H4 (cell line): Measurements from ENCODE around the gene AFF1. TPM values are rescaled to one million over a fixed set of nuclear protein-coding genes. Genes with fewer than 3 reads are reported as not detected.
"Not testable (repeated sequence)": the region's sequence is repeated elsewhere in the genome, so short reads cannot be mapped to it uniquely, and the experiment has no call there.

Source experiments
- DNase-seq: peaks from one replicate; pipeline ENCODE4 v3.0.0-alpha.2; 2015; ENCODE audit warnings: low spot score
- total RNA-seq: library from RNA; depleted of rRNA; stranded (reverse); fragments of >200 nt; shearing (Covaris generic); gene quantifications from 2 replicates; pipeline ENCODE4 v1.2.3, GENCODE V29; 2014

Gene AFF1
- total RNA-seq, 1 experiment from 2014 or later, result 8.9 TPM

DNA sequence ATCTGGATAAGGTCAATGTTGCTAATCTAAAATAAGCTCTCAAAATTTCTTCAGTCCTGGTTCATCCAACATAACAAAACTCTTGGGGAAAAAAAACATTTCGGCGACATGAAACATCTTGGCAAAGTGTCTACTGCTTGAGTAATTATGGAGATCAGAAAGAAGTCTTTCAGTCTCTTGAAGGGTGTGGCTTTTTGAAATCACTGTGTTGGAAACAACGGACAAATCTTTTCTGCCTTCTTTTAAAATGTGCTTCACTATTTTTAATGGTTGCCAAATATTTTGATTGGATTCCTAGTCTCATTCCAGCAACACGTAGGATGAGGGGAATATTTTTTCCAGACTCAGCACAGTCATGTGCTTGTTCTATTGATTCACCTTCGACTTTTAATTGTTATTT is 147.0 kb downstream of the AFF1 start:
- no peak for DNase-seq

DNA sequence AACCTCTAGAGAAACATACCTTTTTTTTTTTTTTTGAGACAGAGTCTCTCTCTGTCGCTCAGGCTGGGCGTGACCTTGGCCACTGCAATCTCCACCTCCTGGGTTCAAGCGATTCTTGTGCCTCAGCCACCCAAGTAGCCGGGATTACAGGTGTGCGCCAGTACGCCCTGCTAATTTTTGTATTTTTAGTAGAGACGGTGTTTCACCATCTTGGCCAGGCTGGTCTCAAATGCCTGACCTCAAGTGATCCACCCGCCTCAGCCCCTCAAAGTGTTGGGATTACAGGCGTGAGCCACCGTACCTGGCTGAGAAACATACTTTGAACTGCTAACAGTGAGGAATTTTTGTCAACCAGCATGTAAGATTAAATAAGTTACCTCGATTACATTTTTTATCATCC is 150.9 kb downstream of the AFF1 start:
- DNase-seq, result not testable (repeated sequence)

DNA sequence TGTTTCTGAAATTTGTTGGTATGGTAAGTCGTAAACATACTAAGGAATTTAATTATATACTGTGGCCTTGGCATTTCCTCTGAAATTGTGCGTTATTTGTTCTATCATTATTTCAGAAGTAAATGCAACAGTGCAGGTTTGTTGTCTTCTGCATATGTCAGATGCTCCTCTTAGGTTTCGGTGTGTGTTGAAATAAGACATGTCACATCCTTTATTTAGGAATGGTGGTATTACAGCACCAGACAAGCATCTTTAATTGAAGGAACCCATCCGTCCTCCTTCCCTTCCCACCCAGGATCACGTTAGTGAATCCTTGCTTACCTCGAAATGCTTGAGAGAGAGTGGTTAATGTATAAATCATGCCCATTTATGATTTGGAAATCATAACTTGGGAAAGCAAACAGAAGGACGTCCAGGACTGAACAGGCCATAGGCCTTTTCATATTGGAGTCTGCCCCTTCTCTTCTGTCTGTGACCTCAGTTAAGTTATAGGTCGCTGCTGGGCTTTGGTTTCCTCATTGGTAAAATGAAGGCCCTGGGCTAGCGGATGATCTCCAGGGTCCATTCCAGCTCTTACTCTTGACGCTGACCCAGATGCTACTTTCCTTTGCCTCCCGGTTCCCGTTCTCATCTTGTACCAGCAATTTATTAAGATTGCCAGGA is 151.5 kb downstream of the AFF1 start:
- no peak for DNase-seq

DNA sequence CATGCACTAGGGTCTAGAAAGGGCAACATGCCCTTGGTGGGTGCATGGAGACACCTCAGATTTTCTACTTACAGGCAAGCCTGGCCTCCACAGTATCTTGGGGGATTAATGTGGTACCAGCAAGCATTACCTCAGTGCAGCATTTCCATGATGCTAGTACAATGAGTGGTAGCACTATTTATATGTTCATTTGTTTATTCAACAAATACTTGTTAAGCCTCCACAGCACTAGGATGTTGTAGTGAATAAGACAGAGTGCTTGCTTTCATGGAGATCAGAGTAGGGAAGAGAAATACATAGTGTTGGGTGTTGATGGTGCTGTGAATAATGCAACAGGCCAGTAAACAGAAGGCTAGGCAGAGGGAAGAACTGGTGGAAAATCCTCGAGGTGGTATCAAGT is 152.2 kb downstream of the AFF1 start:
- DNase-seq, result no peak

DNA sequence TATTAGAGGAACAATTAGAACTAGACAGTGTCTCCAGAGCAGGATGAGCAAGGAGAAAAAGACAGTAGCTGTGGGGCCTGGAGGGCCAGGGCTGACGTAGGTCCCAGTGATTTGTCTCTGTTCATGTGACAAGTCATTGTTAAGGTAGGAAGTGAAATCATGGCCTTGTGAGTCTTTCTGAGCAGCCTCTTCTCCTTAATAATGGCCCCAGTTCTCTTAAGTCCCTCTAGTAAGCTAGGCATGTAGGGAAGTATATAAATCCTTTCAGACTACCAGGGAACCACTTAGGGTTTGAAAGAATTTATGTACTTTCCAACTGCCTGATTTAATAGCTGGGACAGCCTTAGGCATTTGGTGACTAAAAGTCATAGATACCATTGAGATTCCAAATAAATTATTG is 152.6 kb downstream of the AFF1 start:
- DNase-seq, result no peak

DNA sequence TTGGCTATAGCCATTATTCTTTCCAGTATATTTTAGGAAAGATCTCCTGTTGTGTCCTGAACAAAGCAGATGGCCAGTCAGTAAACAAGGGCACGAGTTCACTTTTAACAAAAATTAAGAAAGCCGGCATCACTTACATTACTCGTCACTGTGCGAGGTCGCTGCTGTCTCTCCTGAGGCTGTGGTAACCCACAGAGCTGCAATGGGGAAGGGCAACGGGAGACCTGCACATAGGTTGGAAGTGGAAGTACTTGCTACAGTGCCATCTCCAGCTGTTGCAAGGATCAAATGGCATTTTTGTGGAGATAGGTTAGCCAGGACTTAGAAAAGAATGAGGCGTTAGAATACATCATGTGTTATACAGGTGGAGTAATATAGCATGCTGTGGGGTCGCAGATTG is 153.4 kb downstream of the AFF1 start:
- DNase-seq, result no peak

DNA sequence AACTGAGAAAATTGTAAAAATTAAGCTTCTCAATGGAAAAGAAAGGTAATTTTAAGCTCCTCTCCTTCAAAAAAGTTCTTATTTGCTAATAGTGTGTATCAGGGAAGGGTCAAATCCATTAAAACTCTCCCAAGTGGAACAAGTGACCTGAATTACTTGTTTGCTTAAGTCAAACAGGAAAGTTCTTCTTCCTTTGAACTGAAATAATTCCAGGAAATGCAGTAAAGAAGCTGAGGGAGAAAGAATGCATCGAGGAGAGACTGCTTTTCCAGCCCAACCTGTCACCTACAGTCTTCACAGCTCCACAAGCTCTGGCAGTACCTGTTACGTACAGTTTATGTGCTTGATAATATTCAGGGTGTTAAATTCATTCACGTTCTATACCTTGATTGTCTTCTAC is 154.6 kb downstream of the AFF1 start:
- DNase-seq, result no peak

DNA sequence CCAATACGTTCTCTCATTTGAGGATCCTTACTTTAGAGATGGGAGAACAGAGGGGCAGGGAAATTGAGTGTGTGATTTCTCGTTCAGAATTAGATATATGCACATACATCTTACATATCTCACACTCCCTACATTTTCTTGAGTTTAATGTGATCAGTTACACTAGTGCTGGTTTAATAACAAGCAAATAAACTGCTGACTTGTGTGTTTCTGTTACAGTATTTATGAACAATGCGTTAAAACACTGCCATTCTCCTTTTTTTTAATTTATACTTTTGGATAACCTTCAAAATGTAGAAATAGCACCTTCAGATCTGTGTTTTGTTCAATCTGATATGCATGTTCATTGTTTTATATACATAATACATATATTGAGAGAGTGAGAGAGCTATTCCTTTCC is 155.5 kb downstream of the AFF1 start:
- no peak for DNase-seq

DNA sequence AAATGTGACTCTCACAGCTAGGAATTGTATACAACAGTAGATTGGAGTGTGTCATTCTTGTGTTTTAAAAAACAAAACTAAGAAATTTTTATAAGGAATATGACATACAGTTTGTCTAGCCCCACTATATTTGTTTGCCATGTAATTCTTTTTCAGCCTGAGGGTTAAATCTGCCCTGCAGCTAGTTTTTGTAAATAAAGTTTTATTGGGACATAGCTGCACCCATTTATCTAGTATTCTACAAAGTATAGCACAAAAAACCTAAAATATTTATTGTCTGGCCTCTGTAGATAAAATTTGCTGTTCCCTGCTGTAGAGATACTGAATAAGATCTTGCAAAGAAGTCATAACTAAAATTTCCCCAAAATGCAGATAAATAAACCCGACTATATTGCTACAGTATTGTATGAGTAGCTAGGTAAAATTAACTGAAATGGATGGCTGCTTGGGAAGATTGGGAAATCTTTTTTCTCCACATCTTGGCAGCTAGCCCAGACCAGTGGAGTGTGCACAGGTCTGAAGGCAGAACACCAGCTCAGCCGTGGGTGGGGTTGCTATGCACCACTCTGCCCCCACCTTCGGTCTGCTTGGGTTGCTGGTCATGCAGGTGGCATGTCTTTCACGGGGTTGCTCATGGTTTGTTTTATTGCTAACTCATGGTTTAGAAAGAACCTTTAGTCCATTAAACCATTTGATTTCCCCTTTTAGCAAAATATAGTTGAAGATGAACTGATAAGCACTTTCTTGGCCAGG is 157.8 kb downstream of the AFF1 start:
- peak; percentile 81 for DNase-seq

DNA sequence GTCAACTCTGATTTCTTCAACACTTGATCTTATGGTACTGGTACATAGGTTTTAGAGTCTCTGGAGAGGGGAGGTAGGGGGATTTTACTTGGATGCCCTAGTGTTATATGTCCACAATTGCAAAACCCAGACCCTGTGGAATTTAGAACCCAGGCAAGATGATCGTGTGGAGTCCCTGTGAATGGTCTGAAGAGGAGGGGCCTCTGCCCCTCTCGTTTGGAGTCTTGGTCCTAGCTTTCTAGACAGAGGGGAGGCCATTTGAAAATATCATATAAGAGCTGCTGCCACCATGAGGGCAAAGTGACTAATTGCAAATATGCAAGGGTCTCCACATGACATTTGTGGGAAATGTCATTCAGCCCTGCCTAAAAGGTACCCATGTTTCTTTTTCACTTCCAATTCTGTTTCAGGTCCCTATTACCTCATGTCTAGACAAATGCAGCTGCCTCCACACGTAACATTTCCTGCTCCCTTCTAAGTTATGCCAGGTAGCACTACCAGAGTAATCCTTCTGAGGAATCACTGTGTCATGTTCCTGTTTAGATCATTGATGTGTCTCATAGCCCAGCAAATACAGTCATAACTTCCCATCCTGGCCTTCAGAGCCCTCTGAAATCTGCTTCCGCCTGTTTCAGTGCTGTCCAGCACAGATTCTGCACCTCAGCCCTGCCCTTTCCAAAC is 158.8 kb downstream of the AFF1 start:
- peak; percentile 54 for DNase-seq

DNA sequence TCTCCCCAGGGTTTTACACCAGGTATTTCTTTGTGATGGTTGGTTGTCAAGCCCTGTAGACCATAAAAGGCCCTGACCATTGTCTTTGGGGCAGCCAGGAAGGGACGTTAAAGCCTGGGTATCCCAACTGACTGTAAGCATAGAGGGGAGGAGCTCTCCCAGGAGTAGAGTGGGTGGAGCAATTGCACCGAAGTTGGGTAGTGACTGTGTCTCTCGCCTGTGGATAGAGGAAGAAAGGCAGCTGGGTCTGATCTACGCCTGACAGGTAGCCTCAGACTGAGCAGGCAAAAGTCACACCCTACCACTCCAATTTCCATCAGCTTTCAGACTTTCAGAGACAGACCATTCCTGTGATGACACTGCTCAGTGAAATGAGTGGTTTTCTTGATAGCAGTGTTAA is 162.3 kb downstream of the AFF1 start:
- no peak for DNase-seq

DNA sequence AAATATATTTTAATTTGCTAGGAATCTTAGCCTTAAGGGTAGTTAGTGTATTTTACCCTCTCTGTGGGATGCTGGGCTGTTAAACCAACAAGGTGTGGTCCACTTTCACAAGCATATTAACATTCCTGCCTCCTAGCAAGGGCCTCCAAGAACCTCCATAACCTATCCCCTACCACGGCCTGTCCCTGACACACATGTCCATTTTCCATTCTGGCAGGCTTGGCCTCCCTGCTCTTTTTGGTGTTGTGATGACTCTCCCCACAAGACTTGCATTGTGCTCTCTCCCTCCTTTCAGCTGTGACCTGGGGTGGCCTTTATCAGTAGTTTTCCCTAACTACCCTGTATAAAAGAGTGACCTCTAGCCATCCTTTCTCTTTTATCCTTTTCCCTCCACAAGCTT is 165.4 kb downstream of the AFF1 start:
- DNase-seq, result no peak

DNA sequence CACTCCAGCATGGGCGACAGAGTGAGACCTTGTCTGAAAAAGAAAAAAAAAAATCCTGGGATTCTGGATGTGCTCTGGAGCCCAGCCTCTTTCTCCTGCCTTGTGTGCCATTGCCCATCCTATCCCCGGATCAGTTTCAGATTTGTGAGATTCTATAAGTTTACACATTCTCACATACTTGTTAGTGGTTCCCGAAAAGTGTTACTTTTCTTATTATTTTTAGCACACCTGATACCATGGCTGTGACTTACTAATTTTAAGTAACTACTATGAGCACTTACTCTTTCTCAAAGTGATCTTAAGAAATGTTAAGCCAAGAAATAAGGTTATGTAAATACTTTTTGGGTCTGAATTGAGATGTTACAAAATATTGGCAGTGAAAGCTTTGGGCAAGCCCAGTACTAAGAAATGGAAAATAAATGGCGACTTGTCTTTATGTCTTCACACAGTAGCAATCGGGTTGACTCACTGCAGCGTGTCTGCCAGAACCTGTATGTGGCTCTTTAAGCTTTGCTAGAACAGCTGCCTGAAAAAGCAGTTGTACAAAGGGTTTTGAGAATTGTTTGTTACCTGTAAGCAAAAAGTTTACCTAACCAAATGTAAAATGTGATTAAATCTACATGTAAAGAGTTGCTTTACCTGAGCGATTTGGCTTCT is 166.9 kb downstream of the AFF1 start:
- no peak for DNase-seq

DNA sequence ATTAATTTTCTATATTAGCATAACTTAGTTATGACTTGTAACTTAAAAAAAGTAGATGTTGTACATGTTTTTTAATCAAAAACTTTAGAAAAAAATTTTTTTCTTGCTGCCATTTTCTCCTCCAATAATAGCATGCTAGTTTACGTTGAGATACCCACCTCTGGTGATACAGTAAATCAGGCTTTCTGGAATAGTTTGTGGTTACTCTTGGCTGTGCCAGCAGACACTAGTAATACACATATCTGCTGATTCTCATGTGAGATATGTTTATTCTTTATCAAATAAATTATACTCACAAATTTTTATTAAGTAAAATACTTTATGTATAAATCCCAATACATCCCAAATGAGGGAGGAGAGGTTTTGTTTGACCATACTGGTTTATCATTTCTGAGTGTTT is 168.3 kb downstream of the AFF1 start:
- DNase-seq, result no peak

DNA sequence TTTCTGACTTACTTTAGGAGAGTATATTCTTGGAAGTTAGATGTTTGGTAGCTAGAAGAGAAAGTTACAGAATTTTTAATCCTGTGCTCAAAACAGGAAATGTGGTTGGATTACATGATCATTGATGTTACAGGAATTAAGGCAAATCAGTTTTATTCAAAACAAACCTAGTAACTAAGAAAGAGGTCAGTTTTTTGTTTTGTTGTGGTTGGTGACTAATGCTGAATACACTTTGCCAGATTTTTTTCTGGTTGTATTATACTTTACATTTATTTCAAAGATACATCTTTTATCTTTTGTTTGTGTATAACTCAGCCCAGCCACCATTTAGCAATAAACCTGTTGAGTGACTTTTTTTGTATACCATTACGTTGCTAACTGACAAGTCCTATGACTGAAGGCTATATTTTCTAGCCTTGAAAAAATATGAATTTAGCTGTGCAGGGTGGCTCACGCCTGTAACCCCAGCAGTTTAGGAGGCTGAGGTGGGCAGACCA is 168.9 kb downstream of the AFF1 start:
- peak; percentile 20 for DNase-seq

DNA sequence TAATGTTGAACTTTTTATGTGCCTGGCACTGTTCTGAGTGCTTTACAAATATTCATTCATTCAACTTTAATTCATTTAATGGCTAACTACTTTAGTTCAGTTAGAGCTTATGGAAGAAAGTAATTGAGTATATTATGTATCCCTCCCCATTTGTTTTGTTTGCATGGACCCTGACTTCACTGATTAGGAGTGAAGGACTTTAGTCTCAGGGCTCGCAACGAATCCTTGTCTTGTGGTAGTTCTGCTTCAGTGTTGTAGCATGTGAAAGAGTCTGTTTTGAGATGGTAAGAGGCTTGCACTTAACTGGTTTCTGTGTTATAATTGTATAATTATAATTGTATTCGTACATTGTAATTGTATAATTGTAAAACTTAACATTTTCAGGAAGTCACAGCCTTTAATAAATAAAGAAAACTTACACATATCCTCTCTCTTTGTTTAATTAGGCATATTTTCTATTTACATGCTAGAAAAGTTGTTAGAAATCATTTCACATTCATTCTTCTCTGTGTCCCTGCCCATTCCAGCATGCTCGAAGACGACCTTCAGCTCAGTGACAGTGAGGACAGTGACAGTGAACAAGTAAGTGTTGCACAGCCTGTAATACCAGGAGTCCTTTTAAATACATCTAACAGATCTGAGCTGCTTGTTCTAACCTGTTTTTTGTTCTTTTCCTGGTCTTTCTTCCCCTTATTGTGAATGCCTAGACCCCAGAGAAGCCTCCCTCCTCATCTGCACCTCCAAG is 170.5 kb downstream of the AFF1 start:
- no peak for DNase-seq

DNA sequence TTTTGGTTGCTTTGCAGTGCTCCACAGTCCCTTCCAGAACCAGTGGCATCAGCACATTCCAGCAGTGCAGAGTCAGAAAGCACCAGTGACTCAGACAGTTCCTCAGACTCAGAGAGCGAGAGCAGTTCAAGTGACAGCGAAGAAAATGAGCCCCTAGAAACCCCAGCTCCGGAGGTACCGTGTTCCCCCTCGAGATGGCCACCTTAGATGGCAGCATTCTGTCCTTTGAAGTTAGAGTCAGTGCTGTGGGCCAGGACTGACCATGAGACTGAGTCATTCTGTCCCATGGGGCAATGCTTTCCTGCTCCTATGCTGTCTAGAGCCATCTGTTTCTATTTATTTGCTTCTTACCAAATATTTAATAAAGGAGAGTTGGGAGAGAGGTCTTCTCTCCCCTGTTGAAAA is 173.3 kb downstream of the AFF1 start:
- DNase-seq, result peak; percentile 79

DNA sequence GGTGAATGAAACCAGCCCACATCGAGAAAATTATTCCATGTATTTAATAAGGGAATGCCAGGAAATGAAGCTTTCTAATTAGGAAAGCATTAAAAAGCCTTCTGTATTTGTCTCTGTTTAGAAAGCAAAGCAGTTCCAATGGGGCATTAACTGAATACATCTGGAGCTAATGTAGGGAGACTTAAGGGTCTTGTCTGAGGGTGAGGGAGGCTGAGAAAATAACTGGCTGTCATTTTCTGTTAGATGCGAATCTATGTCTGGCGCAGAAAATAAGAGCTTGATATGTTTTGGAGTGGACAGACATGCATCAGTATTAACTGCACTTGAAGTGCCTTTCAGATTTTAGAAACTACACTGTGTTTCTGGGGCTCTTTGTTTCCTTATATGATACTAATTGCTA is 174.3 kb downstream of the AFF1 start:
- no peak for DNase-seq

DNA sequence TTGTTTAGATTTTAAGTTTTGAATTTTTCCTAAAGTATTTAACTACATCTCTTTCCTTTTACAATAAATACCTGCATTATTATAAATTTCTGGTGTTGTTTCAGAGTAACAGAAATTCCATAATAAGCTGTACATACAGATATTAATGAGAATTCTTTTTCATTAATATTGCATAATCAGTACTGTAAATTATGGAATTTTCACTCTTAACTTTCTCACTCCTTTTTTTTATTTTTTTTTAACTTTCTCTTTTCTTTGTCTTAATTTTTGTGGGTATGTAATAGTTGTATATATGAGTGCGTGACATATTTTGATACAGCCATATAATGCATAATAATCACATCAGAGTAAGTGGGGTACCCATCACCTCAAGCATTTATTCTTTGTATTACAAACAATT is 175.1 kb downstream of the AFF1 start:
- DNase-seq, result no peak

DNA sequence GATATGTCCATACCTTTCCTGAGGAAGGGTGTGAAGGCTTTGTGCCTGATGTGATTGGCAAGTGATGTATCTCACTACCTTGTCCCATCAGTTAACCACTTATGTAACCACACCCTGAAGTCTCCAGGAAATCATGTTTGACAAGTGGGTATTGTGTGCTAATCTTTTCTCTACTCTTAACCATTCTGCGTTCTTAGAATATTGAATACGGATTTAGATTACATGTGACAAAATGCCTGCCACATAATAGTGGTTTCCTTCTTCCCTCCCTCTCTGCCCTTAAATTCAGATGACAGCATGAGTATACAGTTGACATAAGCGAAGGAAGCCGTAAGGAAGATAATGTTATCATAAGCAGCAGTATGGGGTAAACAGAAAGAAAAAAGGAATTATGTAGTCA is 177.3 kb downstream of the AFF1 start:
- no peak for DNase-seq

DNA sequence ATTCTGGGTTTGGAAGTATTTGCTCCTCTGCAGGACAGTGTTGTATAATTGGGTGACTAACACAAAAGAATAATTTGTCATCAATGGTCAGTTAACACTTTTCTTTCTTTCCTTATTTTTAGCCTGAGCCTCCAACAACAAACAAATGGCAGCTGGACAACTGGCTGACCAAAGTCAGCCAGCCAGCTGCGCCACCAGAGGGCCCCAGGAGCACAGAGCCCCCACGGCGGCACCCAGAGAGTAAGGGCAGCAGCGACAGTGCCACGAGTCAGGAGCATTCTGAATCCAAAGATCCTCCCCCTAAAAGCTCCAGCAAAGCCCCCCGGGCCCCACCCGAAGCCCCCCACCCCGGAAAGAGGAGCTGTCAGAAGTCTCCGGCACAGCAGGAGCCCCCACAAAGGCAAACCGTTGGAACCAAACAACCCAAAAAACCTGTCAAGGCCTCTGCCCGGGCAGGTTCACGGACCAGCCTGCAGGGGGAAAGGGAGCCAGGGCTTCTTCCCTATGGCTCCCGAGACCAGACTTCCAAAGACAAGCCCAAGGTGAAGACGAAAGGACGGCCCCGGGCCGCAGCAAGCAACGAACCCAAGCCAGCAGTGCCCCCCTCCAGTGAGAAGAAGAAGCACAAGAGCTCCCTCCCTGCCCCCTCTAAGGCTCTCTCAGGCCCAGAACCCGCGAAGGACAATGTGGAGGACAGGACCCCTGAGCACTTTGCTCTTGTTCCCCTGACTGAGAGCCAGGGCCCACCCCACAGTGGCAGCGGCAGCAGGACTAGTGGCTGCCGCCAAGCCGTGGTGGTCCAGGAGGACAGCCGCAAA is 179.6 kb downstream of the AFF1 start:
- DNase-seq, result no peak
